Measurements from ENCODE around the gene PCDH9. TPM values are rescaled to one million over a fixed set of nuclear protein-coding genes. Genes with fewer than 3 reads are reported as not detected.

Gene PCDH9
- total and polyA plus RNA-seq, 10 of the 15 experiments (the other 5 are each of a cell fraction or from before 2014, with no cell fraction given): 0.02 to 2.3 (median 0.05) TPM; not detected in 1

GRCh38 chr13:67227131-67227983 is 2.8 kb downstream of the PCDH9 start (continued):
- TF ChIP-seq REST (IDR thresholded peaks at IDR 0.05; ENCODE audit: low read depth, low read length): no peak
- TF ChIP-seq EGR1 (IDR thresholded peaks at IDR 0.05; ENCODE audit: borderline replicate concordance in 1 of 2, low read depth in 2 of 2, low read length in 2 of 2): no peak
- no peak for TF ChIP-seq PAX5 (IDR thresholded peaks at IDR 0.05; ENCODE audit: borderline replicate concordance, low read depth, low read length)
- no peak for TF ChIP-seq HDAC6 (IDR thresholded peaks at IDR 0.05; ENCODE audit: unreplicated experiment)
- no peak for TF ChIP-seq SUZ12 (IDR thresholded peaks at IDR 0.05; ENCODE audit: unreplicated experiment)
- TF ChIP-seq LARP7 (IDR thresholded peaks at IDR 0.05): no peak
- TF ChIP-seq BRCA1 (IDR thresholded peaks at IDR 0.05; ENCODE audit: low read depth, low read length): no peak
- TF ChIP-seq NFYA (IDR thresholded peaks at IDR 0.05; ENCODE audit: borderline replicate concordance, low read depth, low read length): no peak
- TF ChIP-seq ELK1 (IDR thresholded peaks at IDR 0.05; ENCODE audit: low read depth, low read length): no peak
